Stimulated activated CD8-positive, alpha-beta memory T cell treated with anti-CD3 and anti-CD28 coated beads, Interleukin-2, amount 100 ng/mL, for 1 hour (primary cell): ENCODE results near the gene PTBP1.
A peak's percentile ranks its signal among the peaks of the same experiment; 100 is the strongest.

Source experiments
- DNase-seq, 2 donors: peaks; one replicate each; pipeline ENCODE4 v3.0.0-alpha.2; 2020; ENCODE audit warnings: low read depth in 2 of 2

The PTBP1 gene

GRCh38 chr19:796692-797527 is at the start of gene PTBP1:
TSS of gene PTBP1 (plus strand) at chr19:797452. CDS start at chr19:797498, 46 bp downstream.
- DNase-seq = peak; percentile 98 to 99

- DNase-seq = no peak
Observed at GRCh38 chr19:748274-748598, 49.0 kb upstream of the PTBP1 start.

- DNase-seq = no peak
Observed at GRCh38 chr19:749811-750210, 47.4 kb upstream of the PTBP1 start.

GRCh38 chr19:750640-751423 is 46.4 kb upstream of the PTBP1 start, which contains the start of gene MISP:
TSS of gene MISP (plus strand) at chr19:751112. CDS start at chr19:756947, 5,835 bp downstream.
- no peak for DNase-seq

GRCh38 chr19:751501-752341 is 45.5 kb upstream of the PTBP1 start:
- DNase-seq = no peak

- no peak for DNase-seq
Observed at GRCh38 chr19:752652-753517, 44.4 kb upstream of the PTBP1 start.

- DNase-seq = no peak
Observed at GRCh38 chr19:754530-754929, 42.7 kb upstream of the PTBP1 start.

- no peak for DNase-seq
Observed at GRCh38 chr19:755063-755462, 42.2 kb upstream of the PTBP1 start.

- DNase-seq = no peak
Observed at GRCh38 chr19:756236-756635, 41.0 kb upstream of the PTBP1 start.

GRCh38 chr19:756821-757688 is 40.2 kb upstream of the PTBP1 start:
- DNase-seq = no peak

GRCh38 chr19:757811-758668 is 39.2 kb upstream of the PTBP1 start:
- DNase-seq = no peak

GRCh38 chr19:763181-763580 is 34.1 kb upstream of the PTBP1 start:
- no peak for DNase-seq

GRCh38 chr19:763869-764268 is 33.4 kb upstream of the PTBP1 start:
- DNase-seq = no peak

- DNase-seq = no peak
Observed at GRCh38 chr19:764301-764700, 33.0 kb upstream of the PTBP1 start.

- no peak for DNase-seq
Observed at GRCh38 chr19:765179-765738, 32.0 kb upstream of the PTBP1 start.

GRCh38 chr19:768424-768823 is 28.8 kb upstream of the PTBP1 start:
- DNase-seq = no peak

- DNase-seq = no peak
Observed at GRCh38 chr19:769616-770015, 27.6 kb upstream of the PTBP1 start.

- DNase-seq = no peak
Observed at GRCh38 chr19:771332-771785, 25.9 kb upstream of the PTBP1 start.

GRCh38 chr19:772063-772462 is 25.2 kb upstream of the PTBP1 start:
- no peak for DNase-seq
